Endodermal cell (in vitro differentiated cells): ENCODE measurements around the gene ZNF407. TPM values are rescaled to one million over a fixed set of nuclear protein-coding genes. Genes with fewer than 3 reads are reported as not detected.

Source experiments
- DNase-seq: peaks from one replicate; pipeline ENCODE4 v3.0.0-alpha.2; 2017
- H3K27ac ChIP-seq: 2 replicates; pipeline ENCODE4 v1.5.1; 2013; ENCODE audit warnings: mild to moderate bottlenecking, low read depth, low read length, moderate library complexity
- H3K27me3 ChIP-seq: 2 replicates; pipeline ENCODE4 v1.6.1; 2013; ENCODE audit warnings: mild to moderate bottlenecking, low read length, moderate library complexity; ENCODE audit not compliant: insufficient read depth, control insufficient read depth, poor library complexity, severe bottlenecking
- H3K36me3 ChIP-seq: 2 replicates; pipeline ENCODE4 v1.7.0; 2013; ENCODE audit warnings: mild to moderate bottlenecking, low read length, moderate library complexity; ENCODE audit not compliant: control insufficient read depth, insufficient read depth
- H3K4me1 ChIP-seq: one replicate; pipeline ENCODE4 v1.7.0; 2013; ENCODE audit warnings: low read length; ENCODE audit not compliant: control insufficient read depth, insufficient read depth
- H3K4me3 ChIP-seq: 2 replicates; pipeline ENCODE4 v1.5.1; 2013; ENCODE audit warnings: mild to moderate bottlenecking, low read length, moderate library complexity
- H3K9ac ChIP-seq: 2 replicates; pipeline ENCODE4 v1.6.1; 2013; ENCODE audit warnings: mild to moderate bottlenecking, low read length, moderate library complexity; ENCODE audit not compliant: poor library complexity, severe bottlenecking; ENCODE audit errors: extremely low read depth
- H3K9me3 ChIP-seq: 2 replicates; pipeline ENCODE4 v1.6.1; 2013; ENCODE audit warnings: mild to moderate bottlenecking, low read length, moderate library complexity; ENCODE audit not compliant: control insufficient read depth
- H3K27ac Mint-ChIP-seq: 2 replicates; pipeline ENCODE4 v1.8.0; 2020; ENCODE audit warnings: mixed read lengths
- H3K27me3 Mint-ChIP-seq: 2 replicates; pipeline ENCODE4 v1.8.0; 2021; ENCODE audit warnings: mild to moderate bottlenecking, mixed read lengths; ENCODE audit not compliant: insufficient read depth
- H3K36me3 Mint-ChIP-seq: 2 replicates; pipeline ENCODE4 v1.8.0; 2020; ENCODE audit warnings: low read depth, mixed read lengths
- H3K4me1 Mint-ChIP-seq: 2 replicates; pipeline ENCODE4 v1.8.0; 2020; ENCODE audit warnings: mixed read lengths
- H3K4me3 Mint-ChIP-seq: 2 replicates; pipeline ENCODE4 v1.8.0; 2020; ENCODE audit warnings: mild to moderate bottlenecking, moderate library complexity, mixed read lengths
- H3K9me3 Mint-ChIP-seq: 2 replicates; pipeline ENCODE4 v1.8.0; 2020; ENCODE audit warnings: mild to moderate bottlenecking, mixed read lengths
- WGBS, 2 experiments: methylation state at CpG; one replicate each; pipeline versions ENCODE4 v1.1.5 to v1.1.7; 2013; ENCODE audit warnings: missing lambda C conversion rate in 2 of 2, mixed read lengths in 1 of 2; ENCODE audit not compliant: insufficient coverage in 1 of 2, insufficient read length in 1 of 2; 5-methylcytosine and 5-hydroxymethylcytosine counted together
- total RNA-seq, 2 donors: library from RNA; stranded (reverse); fragmentation: NEBNext Ultra II Directional in 1 of 2; extraction: Animal tissue kit (Norgen Biotek cat#: 25700) in 1 of 2; gene quantifications; 2 replicates in 1 of 2; 3 replicates in 1 of 2; pipeline ENCODE4 v1.2.1, GENCODE V29; 2021
- TF ChIP-seq, protein P1 (sequence below): fragments of 200-600 bp; sonication (generic); conservative IDR thresholded peaks from 2 replicates; pipeline ENCODE4 v1.5.0; 2021; ENCODE audit warnings: antibody characterized with exemption, mild to moderate bottlenecking

Gene ZNF407
- total RNA-seq, 2 donors from 2014 or later, result 7.6 to 13.1 TPM

DNA sequence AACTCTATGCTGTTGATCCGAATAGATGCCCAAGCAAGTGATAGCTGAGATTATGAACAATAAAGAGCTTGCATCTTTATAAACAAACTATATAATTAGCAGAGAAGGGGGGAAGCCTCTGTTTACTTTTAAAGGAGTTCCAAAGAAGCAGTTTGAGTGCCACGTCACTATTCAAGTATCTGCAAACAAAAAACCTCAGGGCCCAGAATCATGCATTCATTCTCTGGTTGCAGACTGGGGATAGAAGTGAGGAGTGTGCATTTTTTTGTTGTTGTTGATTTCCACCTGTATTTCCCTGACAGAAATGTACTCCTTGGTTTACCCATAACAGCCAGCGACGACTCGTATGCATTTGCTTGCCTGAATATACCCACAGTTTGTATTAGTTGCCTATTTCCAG, 347.0 kb downstream of the ZNF407 start:
- no peaks in the 10 kb centered on the region for H3K27me3 ChIP-seq
- no peak for DNase-seq
- no peaks in the 10 kb centered on the region for H3K4me1 ChIP-seq
- H3K27me3 Mint-ChIP-seq, result peaks cover 2% of the 10 kb centered on the region
- H3K4me3 ChIP-seq, result no peak overlapping the region
- no peaks in the 10 kb centered on the region for H3K9me3 Mint-ChIP-seq
- no peak overlapping the region for H3K27ac ChIP-seq
- peaks cover 15% of the 10 kb centered on the region for H3K4me1 Mint-ChIP-seq
- H3K4me3 Mint-ChIP-seq, result no peak overlapping the region
- TF ChIP-seq, protein P1, sequence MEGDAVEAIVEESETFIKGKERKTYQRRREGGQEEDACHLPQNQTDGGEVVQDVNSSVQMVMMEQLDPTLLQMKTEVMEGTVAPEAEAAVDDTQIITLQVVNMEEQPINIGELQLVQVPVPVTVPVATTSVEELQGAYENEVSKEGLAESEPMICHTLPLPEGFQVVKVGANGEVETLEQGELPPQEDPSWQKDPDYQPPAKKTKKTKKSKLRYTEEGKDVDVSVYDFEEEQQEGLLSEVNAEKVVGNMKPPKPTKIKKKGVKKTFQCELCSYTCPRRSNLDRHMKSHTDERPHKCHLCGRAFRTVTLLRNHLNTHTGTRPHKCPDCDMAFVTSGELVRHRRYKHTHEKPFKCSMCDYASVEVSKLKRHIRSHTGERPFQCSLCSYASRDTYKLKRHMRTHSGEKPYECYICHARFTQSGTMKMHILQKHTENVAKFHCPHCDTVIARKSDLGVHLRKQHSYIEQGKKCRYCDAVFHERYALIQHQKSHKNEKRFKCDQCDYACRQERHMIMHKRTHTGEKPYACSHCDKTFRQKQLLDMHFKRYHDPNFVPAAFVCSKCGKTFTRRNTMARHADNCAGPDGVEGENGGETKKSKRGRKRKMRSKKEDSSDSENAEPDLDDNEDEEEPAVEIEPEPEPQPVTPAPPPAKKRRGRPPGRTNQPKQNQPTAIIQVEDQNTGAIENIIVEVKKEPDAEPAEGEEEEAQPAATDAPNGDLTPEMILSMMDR, result no peak
- H3K27ac Mint-ChIP-seq, result peak overlapping the region; percentile 20
- no peaks in the 10 kb centered on the region for H3K36me3 Mint-ChIP-seq
- no peak overlapping the region for H3K9ac ChIP-seq
- no peaks in the 10 kb centered on the region for H3K9me3 ChIP-seq
- no peaks in the 10 kb centered on the region for H3K36me3 ChIP-seq
- 85 to 93% methylated on average over 3 to 5 of the region's 5 CpGs for WGBS, 2 experiments

DNA sequence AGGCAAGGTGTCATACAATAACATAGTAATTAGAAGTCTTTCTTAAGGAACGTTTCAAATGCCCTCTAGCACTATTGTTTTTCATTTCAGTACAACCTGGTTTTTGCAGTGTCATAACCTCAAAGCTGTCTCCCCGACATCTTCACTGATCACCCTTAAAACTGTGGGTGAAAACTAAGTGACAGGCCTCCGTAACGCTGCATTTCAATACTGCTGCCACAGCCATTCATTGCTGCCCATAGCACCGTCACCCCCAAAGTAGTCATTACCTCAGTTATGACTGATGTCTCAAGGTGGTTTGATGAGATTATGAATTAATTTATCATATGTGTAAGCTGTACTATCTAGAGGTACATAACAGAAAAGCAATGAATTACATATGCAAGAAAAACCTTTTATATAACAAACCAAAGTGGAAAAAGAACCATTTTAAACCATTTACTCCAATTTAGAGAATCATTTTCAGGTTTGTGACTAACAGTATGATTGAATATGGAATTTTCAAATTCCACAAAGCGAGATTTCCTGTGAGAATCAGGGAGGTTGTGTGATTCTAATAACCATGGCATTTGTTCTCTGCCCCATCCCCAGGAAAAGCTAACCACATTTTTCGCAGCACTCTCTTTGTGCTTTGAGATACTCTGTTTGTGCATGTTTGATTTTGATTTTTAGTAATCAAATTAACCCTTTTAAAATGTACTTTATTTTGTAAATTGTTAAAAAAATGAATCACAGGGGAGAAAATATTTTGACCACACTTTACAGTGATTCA, 348.3 kb downstream of the ZNF407 start:
- H3K27me3 ChIP-seq, result no peaks in the 10 kb centered on the region
- no peak overlapping the region for H3K27ac ChIP-seq
- peak overlapping the region; percentile 43 for H3K27ac Mint-ChIP-seq
- H3K36me3 Mint-ChIP-seq, result no peaks in the 10 kb centered on the region
- no peak for DNase-seq
- no peaks in the 10 kb centered on the region for H3K9me3 ChIP-seq
- peaks cover 25% of the 10 kb centered on the region for H3K4me1 Mint-ChIP-seq
- no peaks in the 10 kb centered on the region for H3K4me1 ChIP-seq
- WGBS, 2 experiments, result 92% methylated on average over 3 to 6 of the region's 7 CpGs
- TF ChIP-seq, protein P1, result no peak
- H3K9ac ChIP-seq, result no peak overlapping the region
- H3K27me3 Mint-ChIP-seq, result no peaks in the 10 kb centered on the region
- no peaks in the 10 kb centered on the region for H3K9me3 Mint-ChIP-seq
- no peaks in the 10 kb centered on the region for H3K36me3 ChIP-seq
- H3K4me3 Mint-ChIP-seq, result no peak overlapping the region
- no peak overlapping the region for H3K4me3 ChIP-seq

DNA sequence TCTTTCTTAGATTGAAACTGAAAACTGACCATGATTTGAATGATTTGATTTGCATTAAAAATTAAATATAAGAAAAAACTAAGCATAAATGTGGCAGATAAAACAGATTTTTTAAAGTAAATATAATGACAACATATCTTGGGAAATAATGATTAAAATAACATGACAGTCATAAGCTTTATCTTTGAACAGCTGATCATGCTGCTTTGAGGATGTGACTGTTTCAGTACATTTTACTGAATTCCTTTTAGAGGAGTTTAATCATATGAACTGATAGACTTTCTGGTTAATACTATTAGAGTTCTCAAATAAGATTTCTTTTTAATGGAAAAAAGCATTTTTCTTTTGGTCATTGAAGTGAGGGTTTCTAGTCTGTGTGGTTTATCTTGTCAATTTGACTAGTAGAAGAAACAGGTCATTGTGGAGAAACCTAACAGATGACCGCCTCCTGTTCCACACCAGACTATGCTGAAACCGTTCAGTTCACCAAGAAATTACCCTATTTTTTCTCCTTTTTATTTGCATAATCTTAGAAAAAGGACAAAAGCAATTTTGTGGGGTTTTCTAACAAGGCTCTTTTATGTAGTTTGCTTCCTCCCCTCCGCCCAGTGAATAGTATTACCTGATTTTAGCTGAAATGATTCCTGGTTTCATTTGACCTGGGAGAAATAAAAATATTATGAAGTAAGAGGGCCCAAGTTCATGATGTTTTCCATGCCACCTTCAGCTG, 349.1 kb downstream of the ZNF407 start:
- Mint-ChIP-seq H3K36me3 (no peaks in the 10 kb centered on the region), H3K27ac (no peak overlapping the region), H3K9me3 (no peaks in the 10 kb centered on the region), H3K4me1 (peaks cover 29% of the 10 kb centered on the region), H3K4me3 (no peak overlapping the region), H3K27me3 (no peaks in the 10 kb centered on the region)
- Histone ChIP-seq H3K9me3 (no peaks in the 10 kb centered on the region), H3K4me3 (no peak overlapping the region), H3K27ac (no peak overlapping the region), H3K9ac (no peak overlapping the region), H3K4me1 (no peaks in the 10 kb centered on the region), H3K27me3 (no peaks in the 10 kb centered on the region), H3K36me3 (no peaks in the 10 kb centered on the region)
- no peak for DNase-seq
- 93 to 100% methylated on average over 1 to 3 of the region's 3 CpGs for WGBS, 2 experiments
- TF ChIP-seq, protein P1, result no peak
